Stomach (tissue), 9 donors: ENCODE results near the gene VASH1. TPM values are rescaled to one million over a fixed set of nuclear protein-coding genes. Genes with fewer than 3 reads are reported as not detected.

Experiments
- DNase-seq, 2 donors: peaks; one replicate each; pipeline versions ENCODE4 v3.0.0 to v3.0.0-alpha.2; 2013 to 2019
- H3K27ac ChIP-seq, 5 donors: fragments of 200-600 bp in 4 of 5; sonication (generic) in 4 of 5; one replicate each; pipeline ENCODE4 v1.5.1; 2013 to 2019; ENCODE audit warnings: mild to moderate bottlenecking in 1 of 5, moderate library complexity in 1 of 5
- H3K27me3 ChIP-seq, 3 donors: fragments of 200-600 bp; sonication (generic); one replicate each; pipeline ENCODE4 v1.5.1; 2017 to 2019; ENCODE audit warnings: mixed run types in 1 of 3
- H3K36me3 ChIP-seq, 4 donors: fragments of 200-600 bp; sonication (generic); 1 replicate in 3 of 4; 2 replicates in 1 of 4; pipeline ENCODE4 v1.5.1; 2016 to 2019
- H3K4me1 ChIP-seq, 4 donors: fragments of 200-600 bp; sonication (generic); one replicate each; pipeline ENCODE4 v1.5.1; 2016 to 2019
- H3K4me3 ChIP-seq, 4 donors: fragments of 200-600 bp; sonication (generic) in 3 of 4; one replicate each; pipeline ENCODE4 v1.5.1; 2016 to 2019; ENCODE audit warnings: mild to moderate bottlenecking in 1 of 4
- H3K9me3 ChIP-seq, 4 donors: fragments of 200-600 bp; sonication (generic); one replicate each; pipeline ENCODE4 v1.5.1; 2016 to 2019
- EP300 ChIP-seq: sonication (generic); formaldehyde crosslinking; IDR thresholded peaks from one replicate; pipeline ENCODE4 v1.6.1; 2017; ENCODE audit warnings: antibody characterized with exemption
- POLR2A ChIP-seq, 4 donors: fragments of 450-650 bp; IDR thresholded peaks; one replicate each; pipeline ENCODE4 v1.6.1; 2016; ENCODE audit warnings: antibody characterized with exemption in 4 of 4, control low read depth in 2 of 4, mild to moderate bottlenecking in 1 of 4, moderate library complexity in 1 of 4
- POLR2AphosphoS5 ChIP-seq, 3 donors: sonication (generic); formaldehyde crosslinking; IDR thresholded peaks; one replicate each; pipeline ENCODE4 v1.6.1; 2016; ENCODE audit warnings: antibody characterized with exemption in 3 of 3
- WGBS, 5 donors: extraction: QIAGEN DNeasy Blood & Tissue Kit in 3 of 5; methylation state at CpG; one replicate each; pipeline versions ENCODE4 v1.1.5 to v1.1.7; 2013 to 2018; 5-methylcytosine and 5-hydroxymethylcytosine counted together
- intact Hi-C: fragments of 100-400 bp; cut with DNase I; formaldehyde crosslinking; loops from one replicate; pipeline ENCODE4 v1.15.1; 2023; ENCODE audit warnings: low total_unique reads
- polyA plus RNA-seq, 3 donors: library from polyadenylated mRNA; stranded (reverse); fragments of 200-250 nt; gene quantifications; one replicate each; pipeline ENCODE4 v1.2.3, GENCODE V29; 2013
- total RNA-seq, 5 donors: library from RNA; depleted of rRNA; stranded (reverse); fragments of >200 nt; gene quantifications; one replicate each; pipeline versions ENCODE4 v1.1.0 to v1.2.3, GENCODE V29; 2014 to 2016
- TF ChIP-seq, protein P1 (sequence below), 7 experiments: fragments of 450-650 bp in 4 of 7; fragments of 200-600 bp in 3 of 7; sonication (generic) in 3 of 7; IDR thresholded peaks; one replicate each; pipeline ENCODE4 v1.5.1; 2016 to 2019; ENCODE audit warnings: antibody characterized with exemption in 7 of 7, control low read depth in 2 of 7, mild to moderate bottlenecking in 1 of 7
- donor health status: healthy with polysubstance abuse.
- donor health status: Bipolar disorder and iron deficiency.
- donor health status: healthy.

The VASH1 gene
- total and polyA plus RNA-seq, 8 donors, result 2.7 to 15.4 (median 9.7) TPM

DNA sequence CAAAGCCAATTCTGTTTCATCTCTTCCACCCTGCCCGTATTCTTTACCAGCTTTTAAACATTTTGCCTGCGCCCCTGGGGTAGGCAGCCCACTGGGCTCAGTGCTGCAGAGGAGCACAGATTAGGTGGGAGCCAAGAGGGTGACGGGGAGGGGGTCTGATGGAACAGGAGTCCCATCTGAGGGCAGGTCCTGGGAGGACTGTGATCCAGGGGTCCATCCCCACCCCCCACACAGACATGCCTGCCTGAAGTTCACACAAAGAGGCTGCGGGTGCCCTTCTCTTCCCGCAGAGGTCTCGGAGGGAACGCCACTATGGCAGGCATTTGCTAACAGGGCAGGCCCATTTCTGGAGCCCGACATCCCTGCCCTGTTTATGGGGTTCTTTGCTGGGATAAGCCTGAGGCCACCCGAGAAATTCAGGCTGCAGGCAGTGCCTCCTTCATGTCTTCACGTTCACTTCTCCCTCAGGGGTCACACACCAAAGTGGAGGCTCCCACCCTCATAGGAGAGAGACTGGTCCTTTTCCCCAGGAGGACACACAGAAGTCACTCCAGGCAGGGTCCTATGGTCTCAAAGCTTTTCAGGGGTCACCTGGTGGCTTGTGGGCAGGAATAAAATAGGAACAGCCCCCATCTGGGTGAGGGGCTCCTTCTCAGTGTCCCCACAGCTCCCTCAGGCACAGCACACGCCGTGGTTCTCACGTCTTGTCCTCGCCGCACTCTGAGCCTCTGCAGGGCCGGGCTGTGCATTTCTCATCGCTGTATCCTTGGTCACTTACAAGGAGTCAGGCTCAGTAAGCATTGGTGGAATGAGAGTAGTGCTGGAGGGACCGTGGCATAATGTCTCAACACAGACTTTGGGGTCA, 12.9 kb downstream of the VASH1 start:
- Histone ChIP-seq H3K27me3 (no peaks in the 10 kb centered on the region), H3K4me1 (peaks cover 0 to 25% (median 9%) of the 10 kb centered on the region in 4 donors), H3K36me3 (peaks cover 0 to 23% (median under 1%) of the 10 kb centered on the region in 4 donors), H3K4me3 (no peak overlapping the region), H3K9me3 (no peaks in the 10 kb centered on the region), H3K27ac (peak overlapping the region in 3 of 5 donors; percentile 30 to 79 (median 76))
- 84 to 88% (median 87%) methylated on average over 18 of the region's 18 CpGs for WGBS, 5 donors
- intact Hi-C loops, result no loop called here
- no peak for DNase-seq
- TF ChIP-seq POLR2A (IDR thresholded peaks at IDR 0.05), result no peak
- TF ChIP-seq, protein P1, sequence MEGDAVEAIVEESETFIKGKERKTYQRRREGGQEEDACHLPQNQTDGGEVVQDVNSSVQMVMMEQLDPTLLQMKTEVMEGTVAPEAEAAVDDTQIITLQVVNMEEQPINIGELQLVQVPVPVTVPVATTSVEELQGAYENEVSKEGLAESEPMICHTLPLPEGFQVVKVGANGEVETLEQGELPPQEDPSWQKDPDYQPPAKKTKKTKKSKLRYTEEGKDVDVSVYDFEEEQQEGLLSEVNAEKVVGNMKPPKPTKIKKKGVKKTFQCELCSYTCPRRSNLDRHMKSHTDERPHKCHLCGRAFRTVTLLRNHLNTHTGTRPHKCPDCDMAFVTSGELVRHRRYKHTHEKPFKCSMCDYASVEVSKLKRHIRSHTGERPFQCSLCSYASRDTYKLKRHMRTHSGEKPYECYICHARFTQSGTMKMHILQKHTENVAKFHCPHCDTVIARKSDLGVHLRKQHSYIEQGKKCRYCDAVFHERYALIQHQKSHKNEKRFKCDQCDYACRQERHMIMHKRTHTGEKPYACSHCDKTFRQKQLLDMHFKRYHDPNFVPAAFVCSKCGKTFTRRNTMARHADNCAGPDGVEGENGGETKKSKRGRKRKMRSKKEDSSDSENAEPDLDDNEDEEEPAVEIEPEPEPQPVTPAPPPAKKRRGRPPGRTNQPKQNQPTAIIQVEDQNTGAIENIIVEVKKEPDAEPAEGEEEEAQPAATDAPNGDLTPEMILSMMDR (IDR thresholded peaks at IDR 0.05), result no peak
- no peak for TF ChIP-seq POLR2AphosphoS5 (IDR thresholded peaks at IDR 0.05)
- TF ChIP-seq EP300, result no peak

DNA sequence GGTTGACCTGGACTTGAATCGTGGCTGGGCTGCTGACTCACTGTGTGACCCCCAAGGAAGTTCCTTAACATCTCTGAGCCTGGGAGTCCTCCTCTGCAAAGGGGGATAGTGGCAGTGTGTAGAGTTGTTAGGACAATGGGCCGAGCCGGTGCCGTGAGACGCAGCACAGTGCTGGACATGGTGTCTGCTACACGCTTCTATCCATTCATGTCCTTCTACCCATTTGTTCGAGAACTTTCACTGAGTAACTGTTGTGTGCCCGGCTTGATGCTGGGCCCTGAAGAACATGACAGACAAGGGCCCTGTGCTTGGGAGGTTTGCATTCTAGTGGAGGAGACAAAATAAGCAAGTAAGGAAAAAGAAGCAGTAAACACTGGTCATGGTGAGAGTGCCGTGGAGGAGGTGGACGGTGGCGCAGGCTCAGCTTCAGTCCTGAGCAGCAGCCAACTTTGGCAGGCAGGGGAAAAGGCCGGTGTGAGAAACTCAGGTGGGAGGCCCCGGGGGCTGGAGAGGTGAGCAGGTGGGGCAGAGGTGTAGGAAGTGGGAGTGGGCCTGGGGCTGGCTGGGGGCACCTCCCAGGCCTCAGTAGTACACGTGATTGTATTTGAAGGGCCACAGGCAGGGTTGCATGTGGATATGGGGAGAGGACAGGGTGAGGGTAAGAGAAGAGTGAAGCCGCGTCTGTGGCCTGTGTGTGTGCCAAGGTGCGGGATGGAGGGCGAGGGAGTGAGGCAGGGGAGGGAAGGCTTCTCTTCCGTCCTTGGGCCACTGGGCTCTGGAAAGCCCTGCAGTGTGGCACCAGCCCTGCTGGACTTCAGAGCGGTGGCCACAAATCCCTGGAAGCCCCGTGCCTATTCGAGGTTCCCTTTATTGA, 13.8 kb downstream of the VASH1 start:
- DNase-seq, result no peak
- Histone ChIP-seq H3K4me1 (peaks cover 0 to 24% (median 9%) of the 10 kb centered on the region in 4 donors), H3K4me3 (no peak overlapping the region), H3K27ac (peak overlapping the region in 2 of 5 donors; percentile 76 to 79), H3K9me3 (no peaks in the 10 kb centered on the region), H3K27me3 (no peaks in the 10 kb centered on the region), H3K36me3 (peaks cover 0 to 21% (median 4%) of the 10 kb centered on the region in 4 donors)
- intact Hi-C loops, result no loop called here
- TF ChIP-seq EP300 (no peak), POLR2A (IDR thresholded peaks at IDR 0.05) (no peak), POLR2AphosphoS5 (IDR thresholded peaks at IDR 0.05) (no peak)
- TF ChIP-seq, protein P1 (IDR thresholded peaks at IDR 0.05), result no peak
- WGBS, 5 donors, result 75 to 88% (median 80%) methylated on average over 22 of the region's 22 CpGs

DNA sequence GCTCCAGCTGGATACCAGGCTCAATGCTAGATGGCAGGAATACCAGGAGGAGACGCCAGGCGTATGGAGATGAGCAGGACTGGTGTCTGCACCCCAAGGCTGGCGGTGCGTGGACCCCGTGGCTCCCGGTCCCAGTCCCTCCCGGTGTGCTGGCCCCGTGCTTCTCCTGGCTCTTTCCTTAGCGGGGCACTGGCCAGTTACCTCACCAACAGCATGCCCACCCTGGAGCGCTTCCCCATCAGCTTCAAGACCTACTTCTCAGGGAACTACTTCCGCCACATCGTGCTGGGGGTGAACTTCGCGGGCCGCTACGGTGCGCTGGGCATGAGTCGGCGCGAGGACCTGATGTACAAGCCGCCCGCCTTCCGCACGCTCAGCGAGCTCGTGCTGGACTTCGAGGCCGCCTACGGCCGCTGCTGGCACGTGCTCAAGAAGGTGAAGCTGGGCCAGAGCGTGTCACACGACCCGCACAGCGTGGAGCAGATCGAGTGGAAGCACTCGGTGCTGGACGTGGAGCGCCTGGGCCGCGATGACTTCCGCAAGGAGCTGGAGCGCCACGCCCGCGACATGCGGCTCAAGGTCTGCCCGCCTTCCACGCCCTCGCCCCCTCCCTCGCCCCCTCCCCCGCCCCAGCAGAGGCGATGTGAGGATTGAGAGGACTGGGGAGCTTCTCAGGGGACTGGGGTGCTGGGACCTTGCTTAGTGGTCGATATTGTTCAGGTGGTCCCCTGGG, 14.6 kb downstream of the VASH1 start:
- H3K36me3 ChIP-seq, result peaks cover 0 to 20% (median 4%) of the 10 kb centered on the region in 4 donors
- WGBS, 5 donors, result 92 to 95% (median 93%) methylated on average over 24 to 54 of the region's 54 CpGs
- TF ChIP-seq POLR2AphosphoS5 (IDR thresholded peaks at IDR 0.05), result no peak
- TF ChIP-seq EP300, result no peak
- TF ChIP-seq, protein P1 (IDR thresholded peaks at IDR 0.05), result no peak
- no peak for TF ChIP-seq POLR2A (IDR thresholded peaks at IDR 0.05)
- DNase-seq, result no peak
- intact Hi-C loops, result no loop called here
- H3K9me3 ChIP-seq, result no peaks in the 10 kb centered on the region
- H3K4me3 ChIP-seq, result no peak overlapping the region
- H3K27me3 ChIP-seq, result no peaks in the 10 kb centered on the region
- peaks cover 0 to 29% (median 9%) of the 10 kb centered on the region in 4 donors for H3K4me1 ChIP-seq
- no peak overlapping the region for H3K27ac ChIP-seq
